ENCODE measurements around the gene CALM3.
A peak's percentile ranks its signal among the peaks of the same experiment; 100 is the strongest.

Gene CALM3

GRCh38 chr19:46639358-46640182 lies 38.4 kb downstream of the CALM3 start:
- peak overlapping the region; percentile 49; the same call in 1 of the 2 replicates for H3K27ac ChIP-seq
- POLR2A ChIA-PET (ENCODE audit: low non-redundant PET), result no interaction called here

GRCh38 chr19:46640656-46641055 lies 39.5 kb downstream of the CALM3 start:
- no peak for TF ChIP-seq CTCF (conservative IDR thresholded peaks at IDR 0.05; ENCODE audit: low read depth)
- ChIA-PET POLR2A (ENCODE audit: low non-redundant PET) (no interaction called here), CTCF (no interaction called here)
- no peak overlapping the region for H3K27ac ChIP-seq
- DNase-seq (ENCODE audit: low spot score), result no peak

More at GRCh38 chr19:46639358-46640182, 38.4 kb downstream of the CALM3 start:
- TF ChIP-seq CTCF (conservative IDR thresholded peaks at IDR 0.05; ENCODE audit: low read depth), result no peak
- CTCF ChIA-PET, result interaction anchor here (0.5 kb wide), 1 partner anchor 959 kb away, joined by 3 read pairs; no protein-coding TSS in a partner anchor
- no peak for DNase-seq (ENCODE audit: low spot score)

- ChIA-PET POLR2A (ENCODE audit: low non-redundant PET) (no interaction called here), CTCF (interaction anchor here (0.7 kb wide), 1 partner anchor 346 kb away, joined by 7 read pairs; no protein-coding TSS in a partner anchor)
- no peak for DNase-seq (ENCODE audit: low spot score)
- no peak overlapping the region for H3K27ac ChIP-seq
- TF ChIP-seq CTCF (conservative IDR thresholded peaks at IDR 0.05; ENCODE audit: low read depth), result no peak
These were observed 43.6 kb downstream of the CALM3 start for GRCh38 chr19:46644720-46645119.

- POLR2A ChIA-PET (ENCODE audit: low non-redundant PET), result no interaction called here
- CTCF ChIA-PET, result no interaction called here
- no peak overlapping the region for H3K27ac ChIP-seq
- TF ChIP-seq CTCF (conservative IDR thresholded peaks at IDR 0.05; ENCODE audit: low read depth), result no peak
- DNase-seq (ENCODE audit: low spot score), result no peak
These were observed 45.3 kb downstream of the CALM3 start for GRCh38 chr19:46646402-46646801.

GRCh38 chr19:46648060-46648960 lies 47.2 kb downstream of the CALM3 start:
- no peak overlapping the region for H3K27ac ChIP-seq
- no peak for DNase-seq (ENCODE audit: low spot score)
- ChIA-PET POLR2A (ENCODE audit: low non-redundant PET) (no interaction called here), CTCF (interaction anchor here (0.8 kb wide), 1 partner anchor 34 kb away, joined by 3 read pairs; no protein-coding TSS in a partner anchor)
- no peak for TF ChIP-seq CTCF (conservative IDR thresholded peaks at IDR 0.05; ENCODE audit: low read depth)
